Measurements from ENCODE around the gene TMEM108.

Gene TMEM108

DNA sequence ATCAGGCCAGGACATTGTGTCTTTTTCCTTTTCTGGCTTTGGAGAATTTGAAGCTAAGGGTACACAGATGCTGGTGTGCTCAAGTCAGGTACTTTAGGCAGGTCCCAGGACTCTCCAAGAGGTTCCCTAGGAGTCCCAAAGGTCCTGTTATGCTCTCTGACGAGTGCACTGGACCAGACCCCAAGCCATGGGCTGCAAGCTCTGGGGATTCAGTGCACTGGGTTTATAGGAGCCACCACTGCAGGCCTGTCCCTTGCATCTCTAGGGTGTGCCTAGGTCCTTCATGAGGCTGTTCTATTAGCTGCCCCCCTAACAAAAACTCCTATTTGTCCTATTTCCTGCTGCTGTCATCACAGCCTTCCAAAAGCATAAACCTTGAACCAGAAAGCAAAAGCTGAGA, 329.8 kb downstream of the TMEM108 start:
- no peak for DNase-seq

DNA sequence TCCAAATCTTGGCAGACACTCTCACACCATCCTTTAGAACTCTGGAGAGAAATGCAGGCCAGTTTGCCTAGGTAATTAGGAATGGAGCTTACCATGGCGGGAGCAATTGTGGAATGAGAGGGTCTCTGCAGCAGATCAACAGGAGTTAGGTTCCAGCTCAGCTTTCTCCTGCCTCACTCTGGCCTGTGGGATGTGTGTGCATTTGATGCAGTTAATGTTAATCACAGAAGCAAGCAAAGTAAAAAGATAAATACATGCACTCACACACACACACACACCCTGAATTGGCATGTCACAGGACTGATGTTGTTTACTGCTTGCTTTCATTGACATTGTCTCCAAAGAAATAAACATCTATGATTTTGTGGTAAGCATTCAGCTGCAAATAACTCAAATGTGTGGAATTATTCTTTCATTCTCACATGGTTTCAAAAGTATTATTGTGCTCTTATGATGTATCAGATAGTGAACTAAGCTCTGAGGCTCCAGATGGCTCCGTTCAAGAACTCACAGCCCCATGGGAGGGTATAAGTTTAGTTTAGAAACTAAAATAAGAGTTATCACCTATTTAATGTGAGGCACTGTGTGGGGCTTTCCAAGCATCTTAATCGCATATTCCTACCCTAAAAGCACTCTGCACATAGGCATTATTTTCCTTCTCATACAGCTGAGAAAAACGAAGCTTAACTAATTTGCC, 330.3 kb downstream of the TMEM108 start:
- no peak for DNase-seq

DNA sequence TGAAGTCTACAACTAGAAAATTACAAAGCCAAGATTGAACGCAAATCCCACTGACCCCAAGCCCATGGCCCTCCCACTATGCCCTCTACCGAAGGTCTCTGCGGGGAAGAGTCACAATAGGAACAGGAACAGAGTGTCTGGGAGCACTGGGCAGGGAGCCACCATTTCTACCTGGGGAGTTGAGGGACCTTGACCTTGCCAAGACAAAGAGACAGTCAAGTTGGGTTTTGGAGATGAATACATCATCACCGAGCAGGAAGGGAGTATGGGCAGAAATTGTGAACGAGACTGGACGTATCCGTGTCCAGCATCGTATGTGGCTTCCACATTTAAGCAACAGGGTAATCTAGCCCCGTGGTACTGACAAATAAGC, 330.9 kb downstream of the TMEM108 start:
- no peak for DNase-seq

DNA sequence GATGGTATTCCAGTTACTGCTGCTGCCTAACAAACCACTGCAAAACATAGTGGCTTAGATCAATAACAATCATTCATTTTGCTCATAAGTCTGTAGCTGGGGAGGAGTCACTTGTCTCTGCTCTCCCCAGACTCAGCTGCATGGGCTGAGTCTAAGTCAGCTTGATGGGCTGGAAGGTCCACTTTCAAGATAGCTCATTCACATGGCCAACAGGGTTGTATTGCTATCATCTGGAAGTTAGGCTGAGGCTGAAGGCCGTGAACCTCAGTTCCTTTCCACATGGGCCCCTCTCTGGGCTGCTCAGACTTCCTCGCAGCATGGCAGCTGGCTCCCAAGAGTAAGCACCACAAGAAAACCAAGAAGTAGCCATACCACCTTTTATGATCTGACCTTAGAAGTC, 333.0 kb downstream of the TMEM108 start:
- DNase-seq = no peak

DNA sequence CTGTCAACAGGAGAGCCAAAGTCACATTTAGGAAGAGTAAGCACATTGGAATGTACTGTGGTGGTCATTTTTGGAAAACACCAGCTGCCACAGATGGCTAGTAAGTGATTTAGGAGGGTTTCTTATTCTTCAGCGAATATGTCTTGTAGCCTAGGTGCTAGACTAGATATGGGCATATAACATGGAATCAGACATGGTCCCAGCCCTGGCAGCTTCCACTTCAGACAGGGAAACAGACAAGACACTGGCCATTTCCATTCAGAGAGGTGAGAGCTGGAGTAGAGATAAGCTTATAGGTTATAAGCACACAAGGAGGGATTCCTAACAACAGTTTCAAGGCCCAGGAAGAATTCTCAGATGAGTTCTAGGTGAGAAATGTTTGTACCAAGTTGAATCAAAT, 333.5 kb downstream of the TMEM108 start:
- no peak for DNase-seq

DNA sequence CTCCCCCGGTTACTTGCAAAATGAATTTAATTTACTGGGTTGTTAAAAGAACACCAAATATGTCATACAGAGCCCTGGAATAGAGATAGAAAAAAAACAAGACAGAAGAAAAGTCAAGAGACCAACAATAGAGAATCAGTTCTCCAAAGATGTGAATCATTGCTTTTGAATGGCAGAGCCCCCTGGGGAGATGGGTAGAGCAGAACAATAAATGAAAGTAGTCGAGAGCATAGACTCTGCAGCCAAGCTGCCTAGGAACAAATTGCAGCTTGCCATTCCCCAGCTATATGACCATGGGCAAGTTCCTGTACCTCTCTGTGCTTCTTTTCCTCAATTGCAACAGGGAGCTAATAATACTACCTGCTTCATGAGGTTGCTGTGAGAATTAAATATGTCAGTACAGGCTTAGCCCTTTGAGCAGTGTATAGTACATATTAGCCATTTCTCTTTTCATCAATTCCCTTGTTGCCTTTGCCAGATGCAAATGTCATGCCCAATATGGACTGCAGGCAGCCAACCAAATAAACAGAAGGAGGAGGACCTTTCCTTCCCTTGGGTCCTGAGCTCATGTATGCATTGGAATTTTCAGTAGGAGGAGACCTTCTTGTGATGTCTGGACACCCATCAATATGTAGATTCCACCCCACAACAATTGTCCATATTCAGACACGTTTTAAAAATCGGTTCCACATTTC, 336.7 kb downstream of the TMEM108 start:
- no peak for DNase-seq

DNA sequence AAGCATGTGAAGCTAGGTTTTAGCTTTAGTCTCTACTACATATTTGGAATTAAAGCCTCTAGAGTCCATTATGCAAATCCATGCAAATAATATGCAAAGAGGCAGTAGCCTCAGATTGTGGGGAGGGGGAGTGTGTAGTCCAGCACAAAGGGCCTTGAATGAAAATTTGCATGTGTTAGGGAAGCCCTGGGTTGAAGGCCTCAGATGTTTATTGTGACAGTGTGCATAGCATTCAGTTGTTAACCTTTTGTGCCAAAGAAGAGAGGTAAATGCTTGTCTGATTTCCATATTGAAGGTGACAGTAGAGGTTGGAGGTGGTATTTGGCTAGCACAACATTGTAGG, 337.2 kb downstream of the TMEM108 start:
- no peak for DNase-seq

DNA sequence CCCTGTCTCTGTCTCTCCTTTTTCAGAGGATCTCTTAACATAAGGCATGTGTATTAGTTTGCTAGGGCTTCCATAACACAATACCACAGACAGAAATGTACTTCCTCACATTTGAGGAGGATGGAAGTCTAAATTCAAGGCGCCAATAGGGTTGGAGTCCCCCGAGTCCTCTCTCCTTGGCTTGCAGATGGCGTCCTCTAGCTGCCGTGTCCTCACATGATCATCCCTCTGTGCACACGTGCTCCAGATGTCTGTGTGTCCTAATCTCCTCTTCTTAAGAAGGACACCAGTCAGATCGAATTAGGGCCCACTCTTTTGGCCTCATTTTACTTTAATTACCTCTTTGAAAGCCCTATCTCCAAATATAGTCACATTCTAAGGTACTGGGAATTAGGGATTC, 338.6 kb downstream of the TMEM108 start:
- peak; percentile 68 for DNase-seq

DNA sequence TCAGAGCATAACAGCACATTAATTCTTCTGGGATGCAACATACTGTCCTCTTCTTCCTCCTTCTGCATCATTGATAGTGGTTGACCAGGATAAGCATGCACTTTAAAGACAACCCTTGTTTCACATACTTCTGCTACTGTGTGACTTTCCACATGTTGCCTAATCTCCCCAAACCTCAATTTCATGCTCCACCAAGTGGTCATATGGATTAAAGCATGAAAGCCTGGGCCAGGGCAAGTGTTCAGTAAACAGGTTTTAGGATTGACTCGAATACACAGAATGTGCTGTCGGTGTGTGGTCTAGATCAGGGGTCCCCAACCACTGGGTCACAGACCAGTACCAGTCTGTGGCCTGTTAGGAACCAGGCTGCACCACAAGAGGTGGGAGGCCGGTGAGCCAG, 339.2 kb downstream of the TMEM108 start:
- peak; percentile 27 for DNase-seq

DNA sequence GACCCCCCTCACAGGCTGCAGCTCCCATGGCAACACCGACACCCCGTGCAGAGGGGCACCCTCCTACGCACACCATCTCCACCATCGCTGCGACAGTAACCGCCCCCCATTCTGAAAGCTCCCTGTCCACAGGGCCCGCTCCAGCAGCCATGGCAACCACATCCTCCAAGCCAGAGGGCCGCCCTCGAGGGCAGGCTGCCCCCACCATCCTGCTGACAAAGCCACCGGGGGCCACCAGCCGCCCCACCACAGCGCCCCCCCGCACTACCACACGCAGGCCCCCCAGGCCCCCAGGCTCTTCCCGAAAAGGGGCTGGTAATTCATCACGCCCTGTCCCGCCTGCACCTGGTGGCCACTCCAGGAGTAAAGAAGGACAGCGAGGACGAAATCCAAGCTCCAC, 341.7 kb downstream of the TMEM108 start:
- no peak for DNase-seq

DNA sequence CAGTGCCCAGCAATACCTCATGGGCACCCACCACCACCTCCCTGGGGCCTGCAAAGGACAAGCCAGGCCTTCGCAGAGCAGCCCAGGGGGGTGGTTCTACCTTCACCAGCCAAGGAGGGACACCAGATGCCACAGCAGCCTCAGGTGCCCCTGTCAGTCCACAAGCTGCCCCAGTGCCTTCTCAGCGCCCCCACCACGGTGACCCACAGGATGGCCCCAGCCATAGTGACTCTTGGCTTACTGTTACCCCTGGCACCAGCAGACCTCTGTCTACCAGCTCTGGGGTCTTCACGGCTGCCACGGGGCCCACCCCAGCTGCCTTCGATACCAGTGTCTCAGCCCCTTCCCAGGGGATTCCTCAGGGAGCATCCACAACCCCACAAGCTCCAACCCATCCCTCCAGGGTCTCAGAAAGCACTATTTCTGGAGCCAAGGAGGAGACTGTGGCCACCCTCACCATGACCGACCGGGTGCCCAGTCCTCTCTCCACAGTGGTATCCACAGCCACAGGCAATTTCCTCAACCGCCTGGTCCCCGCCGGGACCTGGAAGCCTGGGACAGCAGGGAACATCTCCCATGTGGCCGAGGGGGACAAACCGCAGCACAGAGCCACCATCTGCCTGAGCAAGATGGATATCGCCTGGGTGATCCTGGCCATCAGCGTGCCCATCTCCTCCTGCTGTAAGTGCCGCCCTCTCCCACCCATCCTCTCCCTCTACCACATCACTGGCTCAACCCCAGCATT, 342.5 kb downstream of the TMEM108 start:
- DNase-seq = no peak

DNA sequence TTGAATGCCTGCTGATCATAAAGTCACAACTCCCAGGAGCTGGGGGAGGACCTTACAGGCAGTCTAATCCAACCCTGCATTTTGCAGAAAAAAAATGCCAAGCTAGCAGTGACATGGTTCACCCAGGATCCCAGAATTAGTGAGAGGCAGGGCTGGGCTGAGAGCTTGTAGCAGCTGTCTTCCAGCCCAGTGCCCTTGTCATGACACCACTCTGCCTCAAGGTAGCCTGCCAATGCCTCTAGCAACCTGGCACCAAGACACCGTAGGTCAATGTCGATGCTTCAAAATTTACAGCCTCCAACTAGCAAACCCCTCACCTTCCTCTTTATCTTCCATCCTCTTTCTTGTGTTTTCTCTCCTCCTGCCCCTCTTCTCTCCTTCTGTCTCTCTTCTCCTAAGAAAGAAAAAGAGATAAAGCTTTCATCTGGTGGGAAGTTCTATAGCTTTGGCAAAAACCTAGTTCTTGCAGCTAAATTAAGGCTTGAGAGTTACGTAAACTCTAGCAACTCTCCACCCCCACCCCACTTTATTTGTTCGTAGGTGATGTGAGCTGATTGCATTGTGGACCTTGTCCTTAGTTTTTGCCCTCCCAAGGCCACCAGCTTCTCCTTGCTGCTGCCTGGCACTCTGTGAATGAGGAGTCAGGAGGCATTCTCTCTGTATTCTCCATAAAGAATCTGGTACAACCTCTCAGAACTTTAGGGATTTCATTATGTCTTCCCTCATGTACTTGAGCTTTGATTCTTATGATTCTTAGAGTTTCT, 343.3 kb downstream of the TMEM108 start:
- DNase-seq = no peak

DNA sequence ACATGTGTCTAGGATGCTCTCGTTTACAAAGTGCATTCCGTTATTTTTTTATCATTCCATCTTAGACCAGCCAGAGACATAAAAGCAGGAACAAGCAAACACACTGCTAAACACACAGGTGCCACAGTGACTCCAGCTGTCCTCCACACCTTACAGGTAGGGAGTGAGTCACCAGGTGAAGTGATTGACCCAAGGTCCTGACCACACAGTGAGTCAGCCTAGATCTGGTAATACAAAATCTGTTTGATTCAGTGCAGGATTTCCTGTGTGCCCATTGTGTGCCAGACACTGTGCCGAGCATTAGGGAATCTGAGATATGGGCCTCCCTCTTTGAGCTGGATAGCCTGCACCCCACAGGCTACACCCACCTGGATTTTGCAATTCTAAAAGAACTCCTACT, 345.0 kb downstream of the TMEM108 start:
- DNase-seq = no peak

DNA sequence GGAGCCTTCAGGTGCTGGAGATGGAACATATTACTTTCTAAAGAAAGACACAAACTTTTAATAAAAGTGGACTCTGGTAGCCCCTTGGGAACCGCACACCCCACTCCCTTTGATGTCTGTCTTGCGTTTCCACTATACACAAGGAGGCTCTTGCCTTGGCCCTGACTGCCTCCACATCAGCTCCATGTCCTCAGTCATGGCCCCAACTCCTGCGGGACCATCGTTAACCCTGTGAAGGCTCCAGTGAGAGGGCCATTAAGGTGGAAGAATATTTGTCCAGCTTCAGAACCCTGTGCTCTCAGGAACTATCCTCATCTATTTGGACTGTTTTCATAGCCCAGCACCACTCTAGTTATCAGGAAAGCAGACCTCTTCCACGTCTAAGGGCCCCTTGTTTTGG, 345.6 kb downstream of the TMEM108 start:
- no peak for DNase-seq

DNA sequence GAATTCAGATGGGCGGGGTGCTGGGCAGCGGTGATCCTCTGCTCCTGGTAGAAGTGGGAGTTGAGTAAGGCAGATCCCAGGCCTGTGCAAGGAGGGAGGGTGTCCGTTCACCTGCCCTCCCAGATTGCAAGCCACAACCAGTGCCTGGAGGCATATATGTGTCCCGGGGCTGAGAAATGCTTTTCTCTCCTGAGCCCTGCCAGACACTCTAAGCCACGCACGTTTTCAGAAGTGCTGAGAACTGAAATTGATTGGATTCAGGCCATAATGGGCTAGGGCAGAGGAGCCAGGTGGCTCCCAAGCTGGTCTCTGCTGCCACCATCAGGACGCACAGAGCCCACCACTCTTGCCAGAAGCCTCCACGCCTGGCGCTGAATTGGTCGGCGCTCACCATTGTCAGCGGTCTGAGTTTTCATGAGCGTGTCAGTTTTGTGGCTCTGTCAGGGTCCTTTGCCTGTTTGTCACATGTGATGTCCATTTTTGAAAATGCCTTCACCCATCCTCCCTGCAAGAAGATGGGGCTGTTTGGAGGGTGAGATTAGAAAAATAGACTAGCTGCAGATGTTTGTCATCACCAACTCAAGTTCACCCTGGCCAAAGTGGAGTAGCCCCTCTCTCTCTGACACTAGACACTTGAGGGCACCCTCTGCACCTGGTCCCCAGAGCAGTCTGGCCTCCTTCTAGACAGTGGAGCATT, 346.3 kb downstream of the TMEM108 start:
- peak; percentile 39 for DNase-seq

DNA sequence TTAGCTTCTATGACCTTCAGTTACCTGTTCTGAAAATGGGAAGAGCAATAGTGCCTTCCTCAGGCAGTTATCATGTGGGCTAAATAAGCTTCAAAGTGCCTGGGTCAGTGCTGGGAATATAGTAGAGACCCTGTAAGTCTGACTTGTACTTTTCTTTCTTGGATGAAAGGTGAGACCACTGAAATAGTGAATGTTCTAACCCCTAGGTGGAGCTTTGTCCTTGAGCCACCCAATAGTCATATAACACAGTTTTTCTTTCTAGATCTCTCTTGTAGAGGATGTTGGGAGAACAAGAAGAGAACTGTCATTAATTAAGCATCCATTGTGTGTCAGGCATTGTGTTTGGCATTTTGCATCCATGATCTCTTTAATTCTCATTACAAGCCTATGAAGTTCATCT, 348.7 kb downstream of the TMEM108 start:
- no peak for DNase-seq

DNA sequence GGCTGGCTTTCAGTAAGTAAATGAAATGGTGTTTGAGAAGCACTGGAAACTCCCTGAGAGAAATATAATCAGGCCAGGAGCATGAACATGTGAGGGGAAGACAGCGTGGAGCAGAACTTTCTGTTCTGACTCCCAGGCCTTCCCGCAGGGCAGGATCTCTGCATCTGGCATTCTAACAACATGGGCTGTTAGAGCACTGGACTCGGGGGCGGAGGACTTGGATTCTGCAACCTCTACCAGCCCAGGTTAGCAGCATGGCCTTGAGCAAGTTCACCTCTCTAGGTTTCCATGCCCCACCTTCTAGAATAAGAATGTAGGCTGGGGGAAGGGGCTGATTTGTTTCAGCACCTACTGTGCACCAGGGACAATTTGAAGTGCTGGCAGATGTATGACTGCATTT, 349.1 kb downstream of the TMEM108 start:
- no peak for DNase-seq

DNA sequence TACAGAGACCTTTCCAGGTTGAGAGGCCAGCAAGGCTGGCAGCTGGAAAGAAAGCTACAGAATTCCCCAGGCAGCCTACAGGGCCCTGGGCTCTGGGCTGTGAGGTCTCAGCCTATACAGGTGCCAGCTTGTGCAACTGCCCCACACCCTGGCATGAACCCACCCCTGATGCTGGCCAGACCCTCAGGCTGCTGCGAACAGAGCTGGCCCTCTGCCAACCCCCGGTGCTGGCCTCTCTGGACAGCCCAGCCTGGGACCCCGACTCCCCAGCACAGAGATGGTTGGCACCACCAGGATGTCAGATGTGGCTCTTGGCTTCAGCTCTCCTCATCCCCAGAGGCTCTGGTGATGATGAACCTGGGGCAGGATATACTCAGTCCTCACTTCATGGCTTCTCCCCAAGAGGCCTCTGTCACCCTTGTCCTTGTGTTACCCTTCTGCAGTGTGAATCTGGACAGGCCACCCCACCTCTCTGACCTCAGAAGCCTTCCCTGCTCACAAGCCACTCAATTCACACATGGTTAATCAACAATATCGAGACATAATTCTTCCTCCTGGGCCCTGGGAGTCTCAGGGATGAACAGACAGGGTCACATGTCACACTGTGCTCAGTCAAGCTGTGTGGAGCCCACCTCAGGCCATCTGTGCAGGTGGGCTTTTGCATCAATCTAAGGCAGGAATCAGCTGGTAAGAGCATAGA, 350.7 kb downstream of the TMEM108 start:
- no peak for DNase-seq

DNA sequence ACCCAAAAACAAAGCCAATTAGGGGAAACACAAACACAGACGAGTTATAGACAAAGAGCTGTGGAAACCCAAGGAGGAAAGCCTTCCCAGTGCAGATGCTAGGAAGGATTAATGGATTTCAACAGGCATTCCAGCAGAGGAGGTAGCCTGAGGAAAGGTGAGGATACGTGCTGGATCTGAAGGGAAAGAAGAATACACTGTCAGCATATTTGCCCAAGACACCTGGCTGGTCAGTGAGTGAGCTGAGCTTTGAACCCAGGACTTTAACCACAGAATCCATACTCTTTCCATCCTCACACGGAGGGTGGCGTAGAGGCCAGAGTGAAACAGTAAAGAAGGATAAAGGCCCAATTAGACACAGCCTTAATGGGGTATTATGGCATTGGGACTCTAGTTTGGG, 352.5 kb downstream of the TMEM108 start:
- DNase-seq = no peak

DNA sequence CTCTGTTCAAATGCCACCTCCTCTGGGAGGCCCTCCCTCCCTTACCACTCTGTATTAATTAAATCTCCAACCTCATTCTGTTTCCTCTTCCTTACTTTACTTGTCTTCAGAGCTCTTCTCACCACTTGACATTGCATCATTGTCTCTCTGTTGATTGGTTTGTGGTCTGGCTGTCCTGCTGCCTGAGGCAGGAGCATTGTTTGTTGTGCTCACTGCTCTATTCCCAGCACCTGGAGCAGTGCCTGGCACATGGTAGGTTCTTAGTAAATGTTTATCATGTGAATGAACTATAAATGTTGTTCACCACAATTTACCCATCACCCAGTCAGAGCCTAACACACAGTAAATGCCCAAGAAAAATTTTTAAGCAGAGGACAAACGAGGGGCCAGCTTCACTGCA, 355.0 kb downstream of the TMEM108 start:
- DNase-seq = no peak

DNA sequence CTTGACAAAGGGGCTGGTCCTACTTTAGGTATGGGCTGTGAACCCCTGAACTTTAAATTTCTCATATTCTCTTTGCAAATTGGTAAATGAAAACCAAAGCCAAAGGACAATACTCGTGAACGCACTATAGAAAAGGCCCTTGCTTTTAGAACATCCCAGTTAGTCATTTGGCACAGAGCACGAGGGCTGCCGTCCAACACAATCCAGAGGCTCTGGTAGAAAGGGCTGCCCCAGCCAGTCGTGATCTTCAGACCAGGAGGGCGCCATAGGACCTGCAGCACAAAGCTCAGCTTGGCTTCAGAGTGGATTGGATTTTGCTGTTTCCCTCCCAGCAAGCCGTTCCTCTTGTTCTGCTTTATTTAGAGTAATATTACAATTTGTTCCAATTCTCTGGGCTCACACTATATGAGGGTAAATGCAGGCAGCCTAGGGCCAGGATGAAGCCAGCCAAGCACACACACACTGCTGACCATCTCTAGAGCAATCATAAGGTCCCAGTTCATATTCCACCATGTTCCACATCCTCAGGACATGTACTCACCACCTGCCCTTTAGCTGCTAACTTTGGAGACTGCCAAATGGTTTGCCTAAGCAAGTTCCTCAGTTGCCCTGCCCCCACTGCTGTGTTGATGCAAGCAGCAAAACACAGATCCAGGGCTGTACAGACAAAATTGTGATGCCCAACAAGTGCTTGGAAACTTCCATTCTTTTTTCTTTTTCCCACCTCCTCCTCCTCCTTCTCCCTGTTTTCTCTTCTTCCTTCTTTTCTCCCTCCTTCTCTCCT, 355.7 kb downstream of the TMEM108 start:
- DNase-seq = no peak

All from NCI-H524 treated with DMSO at 0.1 percent for 48 hours (cell line).